ENCODE measurements around the gene GMPR2. TPM values are rescaled to one million over a fixed set of nuclear protein-coding genes. Genes with fewer than 3 reads are reported as not detected.

GMPR2 gene
- total RNA-seq, 1 experiment from 2014 or later, result 76.9 TPM

DNA sequence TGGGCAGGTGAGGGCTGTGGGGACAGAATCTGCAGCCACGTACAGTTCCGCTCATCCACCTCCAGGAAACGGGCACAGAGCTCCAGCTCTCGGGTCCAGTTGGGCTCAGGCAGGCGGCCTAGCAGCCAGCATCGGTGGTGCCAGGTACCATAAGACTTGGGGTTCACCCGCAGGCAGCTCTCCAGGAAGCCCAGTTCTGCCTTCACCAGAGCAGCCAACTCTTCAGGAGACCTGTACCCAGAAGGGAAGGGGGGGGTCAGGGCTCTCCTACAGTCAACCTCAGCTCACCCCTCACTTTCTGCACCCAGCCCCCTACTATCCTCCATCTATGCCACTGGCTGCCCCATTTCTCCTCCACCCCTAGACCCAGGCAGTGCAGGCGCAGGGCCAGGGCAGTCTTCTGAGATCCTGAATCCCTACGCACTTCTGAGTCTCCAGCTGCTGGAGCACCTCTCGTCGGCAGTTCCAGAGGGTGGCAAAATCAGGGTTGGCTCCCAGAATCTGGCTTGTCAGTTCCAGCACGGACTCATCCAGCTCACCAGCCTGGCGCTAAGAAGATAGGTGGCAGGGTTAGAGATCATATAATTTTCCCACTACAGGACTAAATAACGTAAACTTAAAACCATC lies 37.3 kb downstream of the GMPR2 start:
- no peak for DNase-seq
- intact Hi-C loops (cut with micrococcal nuclease; ENCODE audit: unreplicated experiment), result no loop called here
- TSS peak; percentile 56 for BruUV-seq (replicated peaks)
- Mint-ChIP-seq H3K36me3 (ENCODE audit: insufficient read depth, unreplicated experiment) (peaks cover 6% of the 10 kb centered on the region), H3K27me3 (ENCODE audit: insufficient read depth, unreplicated experiment) (no peaks in the 10 kb centered on the region), H3K27ac (ENCODE audit: unreplicated experiment) (no peak overlapping the region), H3K4me1 (ENCODE audit: low read depth, unreplicated experiment) (peaks cover 11% of the 10 kb centered on the region), H3K4me3 (ENCODE audit: unreplicated experiment) (no peak overlapping the region), H3K9me3 (ENCODE audit: unreplicated experiment) (no peaks in the 10 kb centered on the region)
- no peak overlapping the region for H3K4me3 ChIP-seq (ENCODE audit: low read depth, low read length)
- no peaks in the 10 kb centered on the region for H3K36me3 ChIP-seq (ENCODE audit: control insufficient read depth, insufficient read depth, low read length)
- CTCF ChIA-PET, result interaction anchor here (0.9 to 1.8 kb wide), 3 partner anchors 27 to 162 kb away, joined by 4 to 16 read pairs (median 6); partner anchors contain the start of genes DHRS1 and NOP9
- POLR2A ChIA-PET, result interaction anchor here (0.5 to 2.1 kb wide), 2 partner anchors 27 to 172 kb away, joined by 3 to 39 read pairs; partner anchors contain the start of gene TINF2
- peaks cover 5% of the 10 kb centered on the region for H3K4me1 ChIP-seq
- no peaks in the 10 kb centered on the region for H3K27me3 ChIP-seq (replicated peaks; ENCODE audit: control insufficient read depth, insufficient read depth, low read length)
- no peaks in the 10 kb centered on the region for H3K9me3 ChIP-seq
- TF ChIP-seq, protein P1, sequence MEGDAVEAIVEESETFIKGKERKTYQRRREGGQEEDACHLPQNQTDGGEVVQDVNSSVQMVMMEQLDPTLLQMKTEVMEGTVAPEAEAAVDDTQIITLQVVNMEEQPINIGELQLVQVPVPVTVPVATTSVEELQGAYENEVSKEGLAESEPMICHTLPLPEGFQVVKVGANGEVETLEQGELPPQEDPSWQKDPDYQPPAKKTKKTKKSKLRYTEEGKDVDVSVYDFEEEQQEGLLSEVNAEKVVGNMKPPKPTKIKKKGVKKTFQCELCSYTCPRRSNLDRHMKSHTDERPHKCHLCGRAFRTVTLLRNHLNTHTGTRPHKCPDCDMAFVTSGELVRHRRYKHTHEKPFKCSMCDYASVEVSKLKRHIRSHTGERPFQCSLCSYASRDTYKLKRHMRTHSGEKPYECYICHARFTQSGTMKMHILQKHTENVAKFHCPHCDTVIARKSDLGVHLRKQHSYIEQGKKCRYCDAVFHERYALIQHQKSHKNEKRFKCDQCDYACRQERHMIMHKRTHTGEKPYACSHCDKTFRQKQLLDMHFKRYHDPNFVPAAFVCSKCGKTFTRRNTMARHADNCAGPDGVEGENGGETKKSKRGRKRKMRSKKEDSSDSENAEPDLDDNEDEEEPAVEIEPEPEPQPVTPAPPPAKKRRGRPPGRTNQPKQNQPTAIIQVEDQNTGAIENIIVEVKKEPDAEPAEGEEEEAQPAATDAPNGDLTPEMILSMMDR (IDR thresholded peaks at IDR 0.05; ENCODE audit: insufficient read depth in 1 of 2, low read depth in 1 of 2, low read length in 1 of 2, severe bottlenecking in 1 of 2, unreplicated experiment in 1 of 2), result no peak

DNA sequence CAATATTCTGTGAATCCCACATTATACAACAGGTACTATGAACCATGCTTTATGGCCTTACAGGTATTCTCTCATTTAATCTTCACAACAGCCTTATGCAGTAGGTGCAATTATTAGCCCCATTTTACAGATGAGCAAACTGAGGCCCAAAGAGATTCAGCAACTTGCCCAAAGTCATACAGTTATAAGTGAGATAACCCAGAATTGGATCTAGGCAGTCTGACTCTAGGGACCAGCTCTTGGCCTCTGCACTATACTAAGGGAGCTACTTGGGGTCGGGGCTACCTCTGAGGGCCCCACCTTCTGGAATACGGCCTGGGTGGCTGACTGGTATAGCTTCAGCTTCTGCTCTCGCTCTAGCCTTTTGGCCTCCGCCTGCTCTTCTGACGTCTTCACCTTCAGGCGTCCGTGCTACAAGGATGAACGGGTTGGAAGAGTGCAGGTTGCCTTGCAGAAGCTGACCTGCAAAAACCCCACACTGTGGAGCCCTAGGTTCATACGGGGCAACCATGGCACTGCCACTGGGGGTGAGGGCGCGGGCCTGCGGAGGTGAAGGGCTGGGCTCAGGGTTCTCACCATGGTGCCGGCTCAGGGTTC lies 37.9 kb downstream of the GMPR2 start:
- TF ChIP-seq, protein P1 (IDR thresholded peaks at IDR 0.05; ENCODE audit: insufficient read depth in 1 of 2, low read depth in 1 of 2, low read length in 1 of 2, severe bottlenecking in 1 of 2, unreplicated experiment in 1 of 2), result no peak
- no TSS peak for BruUV-seq (replicated peaks)
- peaks cover 5% of the 10 kb centered on the region for H3K4me1 ChIP-seq
- ChIA-PET CTCF (interaction anchor here (0.6 to 1.9 kb wide), 10 partner anchors 9 to 161 kb away, joined by 3 to 42 read pairs (median 5); partner anchors contain the start of genes CHMP4A, DHRS1, NOP9 and TINF2), POLR2A (interaction anchor here (0.6 to 2.1 kb wide), 6 partner anchors 9 to 116 kb away, joined by 3 to 39 read pairs (median 4); partner anchors contain the start of genes DHRS1, NOP9 and TINF2)
- H3K36me3 Mint-ChIP-seq (ENCODE audit: insufficient read depth, unreplicated experiment), result peaks cover 6% of the 10 kb centered on the region
- no peak for DNase-seq
- H3K36me3 ChIP-seq (ENCODE audit: control insufficient read depth, insufficient read depth, low read length), result no peaks in the 10 kb centered on the region
- peak overlapping the region; percentile 95 for H3K4me3 ChIP-seq (ENCODE audit: low read depth, low read length)
- no peaks in the 10 kb centered on the region for H3K27me3 Mint-ChIP-seq (ENCODE audit: insufficient read depth, unreplicated experiment)
- intact Hi-C loops (cut with micrococcal nuclease; ENCODE audit: unreplicated experiment), result loop anchor here (1.0 kb wide), 3 partner anchors 27 to 38 kb away; no protein-coding TSS in a partner anchor
- peak overlapping the region; percentile 76 for H3K4me3 Mint-ChIP-seq (ENCODE audit: unreplicated experiment)
- H3K9me3 ChIP-seq, result no peaks in the 10 kb centered on the region
- H3K4me1 Mint-ChIP-seq (ENCODE audit: low read depth, unreplicated experiment), result peaks cover 11% of the 10 kb centered on the region
- H3K9me3 Mint-ChIP-seq (ENCODE audit: unreplicated experiment), result no peaks in the 10 kb centered on the region
- H3K27me3 ChIP-seq (replicated peaks; ENCODE audit: control insufficient read depth, insufficient read depth, low read length), result no peaks in the 10 kb centered on the region
- peak overlapping the region; percentile 74 for H3K27ac Mint-ChIP-seq (ENCODE audit: unreplicated experiment)

DNA sequence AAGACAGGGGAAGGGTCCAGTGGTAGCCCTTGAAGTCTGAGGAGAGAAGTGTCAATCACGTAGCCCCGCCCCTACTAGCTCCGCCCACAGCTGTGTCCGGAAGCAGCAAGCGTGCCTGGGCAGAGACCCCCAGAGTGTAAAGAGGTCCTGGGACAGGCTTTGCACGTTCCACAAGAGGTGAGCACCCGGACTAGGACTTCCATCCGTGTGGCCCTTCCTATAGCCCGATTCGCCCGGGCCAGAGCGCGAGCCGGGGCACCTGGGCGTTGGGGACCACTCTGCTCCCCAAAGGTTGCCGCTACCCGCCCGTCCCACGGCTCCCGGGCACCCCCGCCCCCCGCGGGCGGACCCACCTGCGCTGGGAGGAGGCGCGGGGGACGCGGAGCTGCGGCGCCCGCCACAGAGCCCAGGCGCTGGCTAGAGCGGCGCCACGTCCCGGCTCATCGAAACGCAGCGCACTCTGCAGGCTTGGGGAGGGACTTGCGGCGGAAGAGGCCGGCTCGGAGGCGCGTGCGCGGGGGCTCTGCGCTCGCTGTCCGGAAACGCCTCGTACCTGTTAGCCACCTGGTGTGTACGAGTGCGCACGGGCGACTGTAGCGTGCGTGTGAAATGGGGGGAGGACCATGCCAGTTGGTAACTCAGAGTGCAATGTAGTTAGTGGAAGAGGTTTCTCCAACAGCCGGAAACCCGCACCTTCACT lies 38.6 kb downstream of the GMPR2 start, which contains the start of gene RABGGTA:
Gene RABGGTA, minus strand, starts transcription at position 464 of the 700 bp plus-strand sequence. CDS start 482 bp downstream, outside the sequence.
- H3K27ac Mint-ChIP-seq (ENCODE audit: unreplicated experiment), result peak within 1 kb of the TSS; percentile 74
- H3K36me3 ChIP-seq (ENCODE audit: control insufficient read depth, insufficient read depth, low read length), result no peaks in the 10 kb centered on the region
- peak; percentile 91 to 93 for DNase-seq
- peak within 1 kb of the TSS; percentile 95 for H3K4me3 ChIP-seq (ENCODE audit: low read depth, low read length)
- no TSS peak for BruUV-seq (replicated peaks)
- H3K4me1 ChIP-seq, result peaks cover 5% of the 10 kb centered on the region
- H3K4me3 Mint-ChIP-seq (ENCODE audit: unreplicated experiment), result peak within 1 kb of the TSS; percentile 76
- ChIA-PET CTCF (interaction anchor here (0.6 to 1.9 kb wide), 13 partner anchors 9 to 160 kb away, joined by 3 to 42 read pairs (median 5); partner anchors contain the start of genes CHMP4A, CIDEB, DHRS1 and NOP9), POLR2A (interaction anchor here (0.6 to 2.1 kb wide), 8 partner anchors 10 to 117 kb away, joined by 3 to 39 read pairs (median 4); partner anchors contain the start of genes DHRS1, NOP9 and TINF2)
- no peaks in the 10 kb centered on the region for H3K27me3 Mint-ChIP-seq (ENCODE audit: insufficient read depth, unreplicated experiment)
- H3K9me3 ChIP-seq, result no peaks in the 10 kb centered on the region
- H3K4me1 Mint-ChIP-seq (ENCODE audit: low read depth, unreplicated experiment), result peaks cover 11% of the 10 kb centered on the region
- H3K9me3 Mint-ChIP-seq (ENCODE audit: unreplicated experiment), result no peaks in the 10 kb centered on the region
- no peaks in the 10 kb centered on the region for H3K27me3 ChIP-seq (replicated peaks; ENCODE audit: control insufficient read depth, insufficient read depth, low read length)
- intact Hi-C loops (cut with micrococcal nuclease; ENCODE audit: unreplicated experiment), result loop anchor here (1.0 kb wide), 3 partner anchors 26 to 37 kb away; no protein-coding TSS in a partner anchor
- TF ChIP-seq, protein P1 (IDR thresholded peaks at IDR 0.05; ENCODE audit: insufficient read depth in 1 of 2, low read depth in 1 of 2, low read length in 1 of 2, severe bottlenecking in 1 of 2, unreplicated experiment in 1 of 2), result peak; percentile 65 to 82
- H3K36me3 Mint-ChIP-seq (ENCODE audit: insufficient read depth, unreplicated experiment), result peaks cover 6% of the 10 kb centered on the region

Measured in Caco-2 (cell line).